Fibroblast of lung (primary cell): ENCODE measurements around the gene PDCD1LG2. TPM values are rescaled to one million over a fixed set of nuclear protein-coding genes. Genes with fewer than 3 reads are reported as not detected.

Experiments
- DNase-seq, 2 donors: peaks; one replicate each; pipeline versions ENCODE4 v3.0.0 to v3.0.0-alpha.2; 2010; ENCODE audit warnings: low read depth in 2 of 2
- H2AFZ ChIP-seq: 2 replicates; pipeline ENCODE4 v1.5.1; 2012; ENCODE audit warnings: low read length, control low read depth, inconsistent platforms
- H3K27ac ChIP-seq: 2 replicates; pipeline ENCODE4 v1.5.1; 2011; ENCODE audit warnings: low read length, control low read depth; ENCODE audit not compliant: insufficient read depth
- H3K27me3 ChIP-seq: 2 replicates; pipeline ENCODE4 v1.5.1; 2011; ENCODE audit warnings: mild to moderate bottlenecking, low read length; ENCODE audit not compliant: control insufficient read depth, insufficient read depth
- H3K36me3 ChIP-seq: 2 replicates; pipeline ENCODE4 v1.5.1; 2011; ENCODE audit warnings: low read length; ENCODE audit not compliant: control insufficient read depth, insufficient read depth
- H3K4me1 ChIP-seq: 2 replicates; pipeline ENCODE4 v1.5.1; 2011; ENCODE audit warnings: low read length; ENCODE audit not compliant: control insufficient read depth, insufficient read depth; ENCODE audit errors: extremely low read depth
- H3K4me2 ChIP-seq: 2 replicates; pipeline ENCODE4 v1.5.1; 2011; ENCODE audit warnings: low read length, control low read depth; ENCODE audit not compliant: insufficient read depth; ENCODE audit errors: extremely low read depth
- H3K4me3 ChIP-seq, 4 experiments: fragments of 200-600 bp in 1 of 4; sonication (generic) in 1 of 4; replicated peaks in 1 of 4; 2 replicates each; pipeline ENCODE4 v1.5.1; 2011 to 2016; ENCODE audit warnings: low read length in 4 of 4, low read depth in 3 of 4, mild to moderate bottlenecking in 3 of 4, control low read depth in 2 of 4, inconsistent platforms in 1 of 4, mixed read lengths in 1 of 4; ENCODE audit not compliant: insufficient read depth in 1 of 4; ENCODE audit errors: control extremely low read depth in 1 of 4
- H3K79me2 ChIP-seq: 2 replicates; pipeline ENCODE4 v1.5.1; 2012; ENCODE audit warnings: mild to moderate bottlenecking, low read length, inconsistent platforms; ENCODE audit not compliant: control insufficient read depth, insufficient read depth
- H3K9ac ChIP-seq: 2 replicates; pipeline ENCODE4 v1.5.1; 2011; ENCODE audit warnings: mild to moderate bottlenecking, low read length, control low read depth; ENCODE audit not compliant: insufficient read depth
- H3K9me3 ChIP-seq: 2 replicates; pipeline ENCODE4 v1.5.1; 2012; ENCODE audit warnings: low read depth, low read length; ENCODE audit not compliant: control insufficient read depth, insufficient read depth
- H4K20me1 ChIP-seq: 2 replicates; pipeline ENCODE4 v1.5.1; 2011; ENCODE audit warnings: low read length; ENCODE audit not compliant: control insufficient read depth, insufficient read depth; ENCODE audit errors: extremely low read depth
- CTCF ChIP-seq, 2 donors: IDR thresholded peaks in 1 of 2; conservative IDR thresholded peaks in 1 of 2; 1 replicate in 1 of 2; 2 replicates in 1 of 2; pipeline ENCODE4 v1.5.1; 2011 to 2012; ENCODE audit warnings: low read length in 2 of 2, control low read depth in 1 of 2, inconsistent platforms in 1 of 2, low read depth in 1 of 2, mild to moderate bottlenecking in 1 of 2
- EZH2 ChIP-seq: IDR thresholded peaks from 2 replicates; pipeline ENCODE4 v1.5.1; 2012; ENCODE audit warnings: low read length, control low read depth, mild to moderate bottlenecking; ENCODE audit errors: missing control alignments
- polyA plus RNA-seq, 2 donors: library from polyadenylated mRNA; depleted of rRNA in 1 of 2; stranded (reverse) in 1 of 2; unstranded in 1 of 2; fragments of >200 nt; gene quantifications; 2 replicates each; pipeline ENCODE4 v1.2.1, GENCODE V29; 2011 to 2012; ENCODE audit warnings: missing spikeins in 1 of 2
- total RNA-seq: library from RNA; depleted of rRNA; stranded (reverse); fragments of >200 nt; gene quantifications from 2 replicates; pipeline ENCODE4 v1.2.1, GENCODE V29; 2014

The PDCD1LG2 gene
- total and polyA plus RNA-seq, 2 donors (not counting 1 experiment from before 2014, with no cell fraction given): 6.9 to 16.9 TPM

GRCh38 chr9:5614192-5614591 is 103.9 kb downstream of the PDCD1LG2 start:
- no peak overlapping the region for H2AFZ ChIP-seq
- no peaks in the 10 kb centered on the region for H3K36me3 ChIP-seq
- H3K79me2 ChIP-seq: no peaks in the 10 kb centered on the region
- no peak overlapping the region for H3K4me2 ChIP-seq
- no peak overlapping the region for H3K4me3 ChIP-seq
- no peaks in the 10 kb centered on the region for H3K4me1 ChIP-seq
- no peaks in the 10 kb centered on the region for H3K9me3 ChIP-seq
- no peaks in the 10 kb centered on the region for H4K20me1 ChIP-seq
- H3K27ac ChIP-seq: no peak overlapping the region
- no peak overlapping the region for H3K9ac ChIP-seq
- H3K27me3 ChIP-seq: no peaks in the 10 kb centered on the region
- DNase-seq: no peak
- no peak for TF ChIP-seq EZH2
- TF ChIP-seq CTCF (conservative IDR thresholded peaks at IDR 0.05 in 1 of 2, IDR thresholded peaks at IDR 0.05 in 1 of 2; ENCODE audit: low read depth in 1 of 2, low read length in 2 of 2): no peak

GRCh38 chr9:5614985-5615384 is 104.7 kb downstream of the PDCD1LG2 start:
- no peaks in the 10 kb centered on the region for H3K36me3 ChIP-seq
- no peaks in the 10 kb centered on the region for H3K27me3 ChIP-seq
- TF ChIP-seq EZH2 (no peak), CTCF (conservative IDR thresholded peaks at IDR 0.05 in 1 of 2, IDR thresholded peaks at IDR 0.05 in 1 of 2; ENCODE audit: low read depth in 1 of 2, low read length in 2 of 2) (no peak)
- no peak overlapping the region for H3K9ac ChIP-seq
- no peak for DNase-seq
- no peaks in the 10 kb centered on the region for H3K79me2 ChIP-seq
- H3K9me3 ChIP-seq: no peaks in the 10 kb centered on the region
- no peak overlapping the region for H3K4me2 ChIP-seq
- H4K20me1 ChIP-seq: no peaks in the 10 kb centered on the region
- no peak overlapping the region for H3K27ac ChIP-seq
- no peak overlapping the region for H2AFZ ChIP-seq
- no peak overlapping the region for H3K4me3 ChIP-seq
- H3K4me1 ChIP-seq: no peaks in the 10 kb centered on the region

- Histone ChIP-seq H3K36me3 (no peaks in the 10 kb centered on the region), H3K79me2 (no peaks in the 10 kb centered on the region), H3K4me2 (no peak overlapping the region), H3K27ac (no peak overlapping the region), H3K9me3 (no peaks in the 10 kb centered on the region), H3K9ac (no peak overlapping the region), H2AFZ (no peak overlapping the region), H4K20me1 (no peaks in the 10 kb centered on the region), H3K27me3 (no peaks in the 10 kb centered on the region), H3K4me1 (peaks cover 5% of the 10 kb centered on the region), H3K4me3 (no peak overlapping the region)
- no peak for TF ChIP-seq EZH2
- TF ChIP-seq CTCF (conservative IDR thresholded peaks at IDR 0.05 in 1 of 2, IDR thresholded peaks at IDR 0.05 in 1 of 2; ENCODE audit: low read depth in 1 of 2, low read length in 2 of 2): no peak
- DNase-seq: no peak
Observed at GRCh38 chr9:5617749-5618148, 107.4 kb downstream of the PDCD1LG2 start.
